22Rv1 (cell line): ENCODE measurements around the gene P2RX3.

ENCODE experiments used
- CTCF ChIP-seq: fragments of 450-650 bp; IDR thresholded peaks from 2 replicates; pipeline ENCODE4 v1.5.1; 2017; ENCODE audit warnings: mild to moderate bottlenecking
- ZFX ChIP-seq: fragments of 450-650 bp; IDR thresholded peaks from 2 replicates; pipeline ENCODE4 v1.6.1; 2017; ENCODE audit warnings: antibody characterized with exemption, borderline replicate concordance

GRCh38 chr11:57342702-57343101 is 4.5 kb downstream of the P2RX3 start:
- TF ChIP-seq CTCF (no peak), ZFX (no peak)
